ENCODE results near the gene MET. TPM values are rescaled to one million over a fixed set of nuclear protein-coding genes. Genes with fewer than 3 reads are reported as not detected.

MET gene
- total and polyA plus RNA-seq, 4 donors, result 10.2 to 41.9 (median 25.4) TPM

DNA sequence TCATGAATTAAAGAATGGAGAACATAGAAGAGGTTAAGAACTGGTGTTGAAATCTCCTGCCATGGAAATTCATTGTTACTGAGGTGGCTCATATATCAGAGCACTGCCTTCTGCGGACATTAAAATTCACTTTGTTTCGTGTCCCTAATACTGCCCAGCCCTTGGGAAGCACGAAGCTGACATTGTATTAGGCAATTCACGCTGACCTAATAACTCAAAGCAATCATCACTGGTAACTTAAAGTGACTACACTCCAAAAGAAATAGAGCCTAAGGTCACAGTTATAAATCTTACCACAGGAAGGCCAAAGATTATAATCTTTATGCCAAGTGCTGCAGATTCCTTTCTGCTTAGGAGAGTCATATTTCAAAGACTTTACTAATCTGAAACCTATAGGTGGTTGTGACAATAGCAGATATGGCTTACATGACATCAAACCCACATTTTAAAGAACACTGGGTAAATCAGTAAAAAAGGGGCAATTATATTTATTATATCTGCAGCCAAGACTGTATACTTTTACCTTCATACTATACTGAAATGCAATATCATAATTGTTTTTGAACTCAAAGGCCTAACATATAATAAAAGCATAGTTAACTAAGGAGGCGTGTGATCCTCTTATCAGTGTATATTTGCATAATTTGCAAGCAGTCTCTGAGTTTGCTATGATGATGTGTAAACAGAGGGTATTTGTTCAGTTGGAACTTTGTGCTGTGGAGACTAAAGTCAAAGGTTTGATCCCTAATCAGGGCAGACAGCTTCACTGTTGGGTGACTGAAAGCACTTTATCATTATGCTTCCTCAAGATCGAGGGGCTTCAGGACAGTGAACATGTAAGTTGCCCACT, 138.5 kb downstream of the MET start (continued):
- TF ChIP-seq HNF4A (conservative IDR thresholded peaks at IDR 0.05) (peak; percentile 87 to 94), JUND (IDR thresholded peaks at IDR 0.05) (peak in 1 of 2 donors; percentile 30), RXRA (IDR thresholded peaks at IDR 0.05) (peak; percentile 52 to 56), ZBTB33 (IDR thresholded peaks at IDR 0.05) (peak; percentile 38), TAF1 (conservative IDR thresholded peaks at IDR 0.05) (peak; percentile 69), GABPA (IDR thresholded peaks at IDR 0.05 in 1 of 2, conservative IDR thresholded peaks at IDR 0.05 in 1 of 2) (no peak), FOXA2 (IDR thresholded peaks at IDR 0.05) (peak; percentile 92), EGR1 (IDR thresholded peaks at IDR 0.05; ENCODE audit: low read depth in 2 of 2) (no peak)

DNA sequence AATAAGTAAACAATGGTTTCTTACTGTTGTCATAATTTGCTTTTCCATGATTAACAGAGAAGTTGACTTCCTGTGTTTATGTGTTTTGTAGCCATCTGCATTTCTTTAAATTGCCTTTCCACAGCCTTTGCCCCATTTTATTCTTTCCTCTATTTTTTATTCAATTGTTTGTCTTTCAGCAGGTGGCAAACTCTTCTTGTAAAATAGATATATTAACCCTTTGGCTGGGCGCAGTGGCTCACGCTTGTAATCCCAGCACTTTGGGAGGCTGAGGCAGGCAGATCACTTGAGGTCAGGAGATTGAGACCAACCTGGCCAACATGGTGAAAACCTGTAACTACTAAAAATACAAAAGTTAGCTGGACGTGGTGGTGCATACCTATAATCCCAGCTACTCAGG, 139.8 kb downstream of the MET start:
- DNase-seq (ENCODE audit: low spot score), result no peak
- WGBS, result 32% methylated on average over 3 of the region's 3 CpGs
- H3K9ac ChIP-seq (ENCODE audit: low read depth in 1 of 2, low read length in 2 of 2), result peak overlapping the region; percentile 21 to 75
- peak overlapping the region; percentile 33 to 65 (median 37) for H3K4me3 ChIP-seq (ENCODE audit: low read depth in 1 of 3, low read length in 3 of 3)
- peaks cover 8 to 34% (median 28%) of the 10 kb centered on the region in 4 donors for H3K4me1 ChIP-seq (ENCODE audit: control insufficient read depth in 4 of 4, insufficient read depth in 4 of 4, low read length in 3 of 4)
- TF ChIP-seq RAD21 (IDR thresholded peaks at IDR 0.05) (peak in 1 of 2 donors; percentile 15), RXRA (IDR thresholded peaks at IDR 0.05) (peak in 1 of 2 donors; percentile 5), CTCF (IDR thresholded peaks at IDR 0.05; ENCODE audit: low read depth, low read length, missing input control) (no peak), JUND (IDR thresholded peaks at IDR 0.05) (no peak), YY1 (IDR thresholded peaks at IDR 0.05) (no peak), HNF4G (IDR thresholded peaks at IDR 0.05) (no peak), FOXA1 (IDR thresholded peaks at IDR 0.05) (no peak)
- peak overlapping the region; percentile 75 to 78 for H3K27ac ChIP-seq (ENCODE audit: low read depth in 1 of 2, low read length in 2 of 2)
- H3K36me3 ChIP-seq (ENCODE audit: control insufficient read depth in 4 of 4, insufficient read depth in 3 of 4, low read depth in 1 of 4, low read length in 3 of 4), result no peaks in the 10 kb centered on the region
- no peaks in the 10 kb centered on the region for H3K9me3 ChIP-seq (ENCODE audit: control insufficient read depth in 4 of 4, low read length in 3 of 4)
- no peaks in the 10 kb centered on the region for H3K27me3 ChIP-seq (ENCODE audit: control insufficient read depth in 4 of 4, insufficient read depth in 4 of 4, low read length in 3 of 4)

DNA sequence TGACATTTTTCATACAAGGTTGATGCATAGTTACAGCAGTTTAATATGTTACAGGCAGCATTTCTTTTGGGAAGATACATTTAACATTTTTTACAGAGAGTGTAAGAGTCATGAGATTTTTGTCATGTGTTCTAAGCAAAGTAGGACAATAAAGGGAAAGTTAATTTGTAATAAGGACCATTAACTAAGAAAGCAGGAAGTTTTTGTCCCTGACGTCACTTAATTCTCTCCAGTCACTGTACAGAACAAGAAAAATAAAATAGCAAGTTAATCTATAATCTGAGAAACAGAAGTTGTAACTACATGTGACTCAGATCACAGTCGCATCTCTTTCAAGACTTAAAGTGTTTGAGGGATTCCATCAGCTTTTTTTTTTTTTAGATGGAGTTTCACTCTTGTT, 140.9 kb downstream of the MET start:
- no peak for TF ChIP-seq SP1 (IDR thresholded peaks at IDR 0.05)
- no peak for TF ChIP-seq HNF4A (conservative IDR thresholded peaks at IDR 0.05)
- no peak for TF ChIP-seq YY1 (IDR thresholded peaks at IDR 0.05)
- no peak for TF ChIP-seq JUND (IDR thresholded peaks at IDR 0.05)
- TF ChIP-seq NR2F2 (IDR thresholded peaks at IDR 0.05), result no peak
- TF ChIP-seq ZBTB33 (IDR thresholded peaks at IDR 0.05), result no peak
- no peak for TF ChIP-seq TAF1 (conservative IDR thresholded peaks at IDR 0.05)
- 26% methylated on average over 2 of the region's 2 CpGs for WGBS
- peak overlapping the region in 1 of 2 donors; percentile 8 for H3K9ac ChIP-seq (ENCODE audit: low read depth in 1 of 2, low read length in 2 of 2)
- no peaks in the 10 kb centered on the region for H3K9me3 ChIP-seq (ENCODE audit: control insufficient read depth in 4 of 4, low read length in 3 of 4)
- H3K27me3 ChIP-seq (ENCODE audit: control insufficient read depth in 4 of 4, insufficient read depth in 4 of 4, low read length in 3 of 4), result no peaks in the 10 kb centered on the region
- peak overlapping the region; percentile 59 to 78 for H3K27ac ChIP-seq (ENCODE audit: low read depth in 1 of 2, low read length in 2 of 2)
- no peak for DNase-seq (ENCODE audit: low spot score)
- H3K4me1 ChIP-seq (ENCODE audit: control insufficient read depth in 4 of 4, insufficient read depth in 4 of 4, low read length in 3 of 4), result peaks cover 8 to 34% (median 27%) of the 10 kb centered on the region in 4 donors
- H3K4me3 ChIP-seq (ENCODE audit: low read depth in 1 of 3, low read length in 3 of 3), result peak overlapping the region in 1 of 3 donors; percentile 3
- no peaks in the 10 kb centered on the region for H3K36me3 ChIP-seq (ENCODE audit: control insufficient read depth in 4 of 4, insufficient read depth in 3 of 4, low read depth in 1 of 4, low read length in 3 of 4)
